ENCODE results near the gene UMOD. TPM values are rescaled to one million over a fixed set of nuclear protein-coding genes. Genes with fewer than 3 reads are reported as not detected.

UMOD gene
- total RNA-seq, 1 experiment from 2014 or later = not detected

- intact Hi-C loops (cut with micrococcal nuclease) = no loop called here
- H3K4me3 ChIP-seq (ENCODE audit: low read length) = no peak overlapping the region
- no peak overlapping the region for H3K4me2 ChIP-seq (ENCODE audit: low read length)
- no peaks in the 10 kb centered on the region for H4K20me1 ChIP-seq (ENCODE audit: low read length)
- no peaks in the 10 kb centered on the region for H3K4me1 ChIP-seq (ENCODE audit: insufficient read depth, low read length)
- no peaks in the 10 kb centered on the region for H3K9me3 ChIP-seq (ENCODE audit: low read length)
- DNase-seq (no peak), ATAC-seq (no peak)
- TF ChIP-seq, protein P1, sequence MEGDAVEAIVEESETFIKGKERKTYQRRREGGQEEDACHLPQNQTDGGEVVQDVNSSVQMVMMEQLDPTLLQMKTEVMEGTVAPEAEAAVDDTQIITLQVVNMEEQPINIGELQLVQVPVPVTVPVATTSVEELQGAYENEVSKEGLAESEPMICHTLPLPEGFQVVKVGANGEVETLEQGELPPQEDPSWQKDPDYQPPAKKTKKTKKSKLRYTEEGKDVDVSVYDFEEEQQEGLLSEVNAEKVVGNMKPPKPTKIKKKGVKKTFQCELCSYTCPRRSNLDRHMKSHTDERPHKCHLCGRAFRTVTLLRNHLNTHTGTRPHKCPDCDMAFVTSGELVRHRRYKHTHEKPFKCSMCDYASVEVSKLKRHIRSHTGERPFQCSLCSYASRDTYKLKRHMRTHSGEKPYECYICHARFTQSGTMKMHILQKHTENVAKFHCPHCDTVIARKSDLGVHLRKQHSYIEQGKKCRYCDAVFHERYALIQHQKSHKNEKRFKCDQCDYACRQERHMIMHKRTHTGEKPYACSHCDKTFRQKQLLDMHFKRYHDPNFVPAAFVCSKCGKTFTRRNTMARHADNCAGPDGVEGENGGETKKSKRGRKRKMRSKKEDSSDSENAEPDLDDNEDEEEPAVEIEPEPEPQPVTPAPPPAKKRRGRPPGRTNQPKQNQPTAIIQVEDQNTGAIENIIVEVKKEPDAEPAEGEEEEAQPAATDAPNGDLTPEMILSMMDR (conservative IDR thresholded peaks at IDR 0.05; ENCODE audit: low read depth, low read length) = no peak
- no peak for TF ChIP-seq EZH2phosphoT487 (IDR thresholded peaks at IDR 0.05; ENCODE audit: borderline replicate concordance, low read length)
- no peak for TF ChIP-seq EZH2 (IDR thresholded peaks at IDR 0.05; ENCODE audit: low read length, unreplicated experiment)
- no peaks in the 10 kb centered on the region for H3F3A ChIP-seq (ENCODE audit: low read length, unreplicated experiment)
- no peak overlapping the region for H3K27ac ChIP-seq (ENCODE audit: low read length)
- H3K9ac ChIP-seq (ENCODE audit: low read length) = no peak overlapping the region
- no TSS peak for BruUV-seq (replicated peaks)
- H3K36me3 ChIP-seq (ENCODE audit: low read depth, low read length) = no peaks in the 10 kb centered on the region
- ChIA-PET CTCF (no interaction called here), POLR2A (ENCODE audit: unreplicated experiment) (no interaction called here)
- H3K27me3 ChIP-seq (ENCODE audit: low read length) = no peaks in the 10 kb centered on the region
- H3K79me2 ChIP-seq (ENCODE audit: low read length) = no peaks in the 10 kb centered on the region
- no peaks in the 10 kb centered on the region for H3K9me2 ChIP-seq (replicated peaks; ENCODE audit: low read length)
- H2AFZ ChIP-seq (ENCODE audit: low read length) = no peak overlapping the region
These were observed 20.1 kb downstream of the UMOD start for GRCh38 chr16:20332411-20332810.

DNA sequence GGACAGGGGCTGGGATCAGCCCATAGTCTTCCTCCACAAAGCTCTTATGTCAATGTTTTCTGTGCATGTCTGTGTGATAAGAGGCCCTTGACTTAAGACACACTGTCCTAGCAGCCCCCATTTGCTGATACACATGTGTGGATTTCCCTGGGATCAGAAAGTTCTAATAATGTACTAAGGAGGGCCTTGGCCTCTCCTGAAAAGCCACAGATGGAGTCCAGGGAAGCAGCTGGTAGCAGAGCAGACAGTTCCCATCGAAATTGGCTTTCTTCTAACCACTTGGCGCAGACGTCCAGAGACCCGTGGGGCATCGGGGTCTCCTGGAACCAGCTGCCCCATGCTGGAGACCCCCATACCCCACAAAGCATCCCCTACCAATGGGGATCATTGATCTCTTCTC lies 20.9 kb downstream of the UMOD start:
- no peaks in the 10 kb centered on the region for H3K4me1 ChIP-seq (ENCODE audit: insufficient read depth, low read length)
- CTCF ChIA-PET = no interaction called here
- H3F3A ChIP-seq (ENCODE audit: low read length, unreplicated experiment) = no peaks in the 10 kb centered on the region
- ATAC-seq = no peak
- no peak overlapping the region for H2AFZ ChIP-seq (ENCODE audit: low read length)
- no peaks in the 10 kb centered on the region for H3K79me2 ChIP-seq (ENCODE audit: low read length)
- intact Hi-C loops (cut with micrococcal nuclease) = no loop called here
- TF ChIP-seq EZH2phosphoT487 (IDR thresholded peaks at IDR 0.05; ENCODE audit: borderline replicate concordance, low read length) (no peak), EZH2 (IDR thresholded peaks at IDR 0.05; ENCODE audit: low read length, unreplicated experiment) (no peak)
- TF ChIP-seq, protein P1 (conservative IDR thresholded peaks at IDR 0.05; ENCODE audit: low read depth, low read length) = no peak
- no peaks in the 10 kb centered on the region for H3K36me3 ChIP-seq (ENCODE audit: low read depth, low read length)
- H3K9me2 ChIP-seq (replicated peaks; ENCODE audit: low read length) = no peaks in the 10 kb centered on the region
- no peak for DNase-seq
- POLR2A ChIA-PET (ENCODE audit: unreplicated experiment) = no interaction called here
- BruUV-seq (replicated peaks) = no TSS peak
- no peak overlapping the region for H3K27ac ChIP-seq (ENCODE audit: low read length)
- H3K9me3 ChIP-seq (ENCODE audit: low read length) = no peaks in the 10 kb centered on the region
- no peak overlapping the region for H3K4me3 ChIP-seq (ENCODE audit: low read length)
- H3K4me2 ChIP-seq (ENCODE audit: low read length) = no peak overlapping the region
- H4K20me1 ChIP-seq (ENCODE audit: low read length) = no peaks in the 10 kb centered on the region
- no peaks in the 10 kb centered on the region for H3K27me3 ChIP-seq (ENCODE audit: low read length)
- H3K9ac ChIP-seq (ENCODE audit: low read length) = no peak overlapping the region

- Histone ChIP-seq H3K9me2 (replicated peaks; ENCODE audit: low read length) (no peaks in the 10 kb centered on the region), H3K36me3 (ENCODE audit: low read depth, low read length) (no peaks in the 10 kb centered on the region), H3K79me2 (ENCODE audit: low read length) (no peaks in the 10 kb centered on the region), H2AFZ (ENCODE audit: low read length) (no peak overlapping the region), H3F3A (ENCODE audit: low read length, unreplicated experiment) (no peaks in the 10 kb centered on the region), H4K20me1 (ENCODE audit: low read length) (no peaks in the 10 kb centered on the region), H3K27me3 (ENCODE audit: low read length) (no peaks in the 10 kb centered on the region), H3K27ac (ENCODE audit: low read length) (no peak overlapping the region), H3K9me3 (ENCODE audit: low read length) (no peaks in the 10 kb centered on the region), H3K4me3 (ENCODE audit: low read length) (no peak overlapping the region), H3K4me2 (ENCODE audit: low read length) (no peak overlapping the region), H3K4me1 (ENCODE audit: insufficient read depth, low read length) (no peaks in the 10 kb centered on the region), H3K9ac (ENCODE audit: low read length) (no peak overlapping the region)
- DNase-seq = no peak
- ChIA-PET POLR2A (ENCODE audit: unreplicated experiment) (no interaction called here), CTCF (no interaction called here)
- intact Hi-C loops (cut with micrococcal nuclease) = no loop called here
- no peak for TF ChIP-seq EZH2phosphoT487 (IDR thresholded peaks at IDR 0.05; ENCODE audit: borderline replicate concordance, low read length)
- TF ChIP-seq, protein P1 (conservative IDR thresholded peaks at IDR 0.05; ENCODE audit: low read depth, low read length) = no peak
- TF ChIP-seq EZH2 (IDR thresholded peaks at IDR 0.05; ENCODE audit: low read length, unreplicated experiment) = no peak
- no TSS peak for BruUV-seq (replicated peaks)
- ATAC-seq = no peak
These were observed 22.9 kb downstream of the UMOD start for GRCh38 chr16:20329392-20330138.
